ENCODE results near the gene NPBWR2.

The NPBWR2 gene

DNA sequence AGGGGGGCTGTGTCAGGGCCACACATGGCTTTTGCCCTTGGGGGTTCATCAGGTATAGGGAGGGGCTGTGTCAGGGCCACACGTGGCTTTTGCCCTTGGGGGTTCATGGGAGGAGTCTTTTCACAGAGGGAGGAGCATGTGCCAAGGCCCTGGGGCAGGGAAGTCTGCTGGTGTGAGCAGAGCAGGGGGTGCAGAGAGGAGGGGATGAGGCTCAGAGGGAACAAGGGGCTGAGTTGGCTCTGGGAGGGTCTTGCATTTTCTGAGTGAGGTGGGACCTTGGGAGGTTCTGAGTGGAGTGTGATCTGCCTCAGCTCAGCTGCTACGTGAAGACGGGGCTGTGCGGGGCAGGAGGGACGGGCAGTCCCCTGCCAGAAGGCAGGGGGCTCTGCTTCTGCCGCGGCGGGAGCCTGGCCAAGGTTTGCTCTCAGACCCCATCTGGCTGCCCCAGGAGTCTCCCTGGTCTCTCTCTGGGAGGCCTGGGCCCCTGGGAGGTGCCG is 51.9 kb downstream of the NPBWR2 start:
- DNase-seq = no peak

DNA sequence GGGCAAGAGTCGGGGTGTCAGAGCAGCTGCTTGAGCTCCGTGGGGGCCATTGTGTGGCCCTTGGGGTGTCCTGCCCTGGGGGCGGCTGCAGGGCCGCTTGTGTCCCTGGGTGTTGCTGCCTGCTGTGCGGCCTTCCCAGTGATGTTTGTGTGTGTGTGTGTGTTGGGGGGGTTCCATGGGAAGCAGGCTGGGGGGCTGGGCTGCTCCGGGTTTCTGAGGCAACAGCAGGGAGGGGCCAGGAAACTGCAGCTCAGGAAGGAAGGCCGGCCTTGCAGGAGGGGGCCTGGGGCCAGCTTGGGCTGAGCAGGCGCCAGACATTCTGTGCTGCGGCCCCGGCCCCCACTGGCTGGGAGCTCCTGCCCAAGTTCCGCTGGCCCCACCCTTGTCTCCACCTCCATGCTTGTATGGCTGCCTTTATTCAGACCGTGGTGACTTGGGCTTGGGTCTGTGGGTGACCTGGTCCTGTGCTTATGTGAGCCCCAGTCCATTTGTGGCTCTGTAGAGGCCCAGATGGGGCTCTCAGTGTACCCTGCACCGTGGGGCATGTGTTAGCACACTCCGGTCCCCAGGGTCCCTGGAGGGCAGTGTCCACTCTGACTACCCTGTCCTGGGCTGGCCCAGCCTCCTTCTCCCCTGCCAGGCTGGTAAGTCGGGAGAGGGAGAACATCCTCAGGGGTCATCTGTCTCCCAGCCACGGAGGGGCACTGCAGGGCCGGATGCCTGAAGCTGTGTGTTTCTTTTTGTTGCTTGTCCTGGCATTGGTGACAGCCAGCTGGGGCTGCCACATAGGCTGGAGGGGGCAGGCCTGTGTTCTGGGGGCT is 53.3 kb downstream of the NPBWR2 start:
- DNase-seq = no peak

All from activated CD4-positive, alpha-beta T cell treated with anti-CD3 and anti-CD28 coated beads, Interleukin-2, amount 50 U/mL, for 48 hours (primary cell).